HPDE6-E6E7 (cell line): Measurements from ENCODE around the gene PRODH2.
A peak's percentile ranks its signal among the peaks of the same experiment; 100 is the strongest.
"Not testable (repeated sequence)": the region's sequence is repeated elsewhere in the genome, so short reads cannot be mapped to it uniquely, and the experiment has no call there.

ENCODE experiments used
- DNase-seq: peaks from one replicate; pipeline ENCODE4 v3.0.0; 2011; ENCODE audit warnings: missing footprints; ENCODE audit errors: extremely low spot score

The PRODH2 gene

GRCh38 chr19:35796645-35797542 is 15.8 kb downstream of the PRODH2 start:
- DNase-seq = no peak

- DNase-seq = not testable (repeated sequence)
Observed at GRCh38 chr19:35795564-35795963, 17.1 kb downstream of the PRODH2 start.

GRCh38 chr19:35793381-35794165 is 19.1 kb downstream of the PRODH2 start:
- peak; percentile 31 for DNase-seq

GRCh38 chr19:35792888-35793287 is 19.8 kb downstream of the PRODH2 start:
- no peak for DNase-seq

- DNase-seq = no peak
Observed at GRCh38 chr19:35792312-35792711, 20.3 kb downstream of the PRODH2 start.

GRCh38 chr19:35791814-35792279 is 20.8 kb downstream of the PRODH2 start:
- DNase-seq = no peak

GRCh38 chr19:35790981-35791813 is 21.4 kb downstream of the PRODH2 start:
- no peak for DNase-seq

- no peak for DNase-seq
Observed at GRCh38 chr19:35789978-35790944, 22.4 kb downstream of the PRODH2 start.

GRCh38 chr19:35789195-35789977 is 23.3 kb downstream of the PRODH2 start:
- DNase-seq = no peak

GRCh38 chr19:35788205-35788960 is 24.3 kb downstream of the PRODH2 start:
- DNase-seq = no peak

GRCh38 chr19:35787227-35787799 is 25.3 kb downstream of the PRODH2 start:
- no peak for DNase-seq

- no peak for DNase-seq
Observed at GRCh38 chr19:35786299-35787160, 26.1 kb downstream of the PRODH2 start.

GRCh38 chr19:35785339-35785627 is 27.4 kb downstream of the PRODH2 start:
- no peak for DNase-seq

- DNase-seq = no peak
Observed at GRCh38 chr19:35784503-35785338, 27.9 kb downstream of the PRODH2 start.

- DNase-seq = no peak
Observed at GRCh38 chr19:35783469-35784434, 28.9 kb downstream of the PRODH2 start.

- DNase-seq = no peak
Observed at GRCh38 chr19:35782589-35782988, 30.1 kb downstream of the PRODH2 start.
